Body of pancreas (tissue), 4 donors: ENCODE data around the gene REP15.

Source experiments
- POLR2A ChIP-seq, 3 donors: fragments of 450-650 bp; IDR thresholded peaks; one replicate each; pipeline ENCODE4 v1.6.1; 2016; ENCODE audit warnings: antibody characterized with exemption in 3 of 3, mild to moderate bottlenecking in 2 of 3
- TF ChIP-seq, protein P1 (sequence below), 7 experiments: fragments of 450-650 bp in 4 of 7; fragments of 200-600 bp in 3 of 7; sonication (generic) in 3 of 7; IDR thresholded peaks; one replicate each; pipeline ENCODE4 v1.5.1; 2016 to 2019; ENCODE audit warnings: antibody characterized with exemption in 7 of 7

DNA sequence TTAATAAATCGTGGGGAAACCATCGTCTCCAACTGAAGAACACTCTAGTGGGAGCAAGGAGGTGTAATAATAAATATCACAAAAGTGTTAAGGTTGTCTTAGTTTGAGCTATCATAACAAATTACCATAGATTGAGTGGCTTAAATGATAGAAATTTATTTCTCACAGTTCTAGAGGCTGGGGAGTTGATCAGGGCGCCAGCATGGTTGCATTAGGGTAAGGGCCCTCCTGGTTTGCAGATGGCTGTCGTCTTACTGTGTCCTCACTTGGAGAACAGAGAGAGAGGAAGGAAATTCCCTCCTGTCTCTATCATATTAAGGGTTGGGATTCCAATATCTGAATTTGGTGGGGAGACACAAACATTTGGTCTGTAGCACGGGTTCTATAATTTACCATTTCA, 47.4 kb downstream of the REP15 start:
- TF ChIP-seq, protein P1, sequence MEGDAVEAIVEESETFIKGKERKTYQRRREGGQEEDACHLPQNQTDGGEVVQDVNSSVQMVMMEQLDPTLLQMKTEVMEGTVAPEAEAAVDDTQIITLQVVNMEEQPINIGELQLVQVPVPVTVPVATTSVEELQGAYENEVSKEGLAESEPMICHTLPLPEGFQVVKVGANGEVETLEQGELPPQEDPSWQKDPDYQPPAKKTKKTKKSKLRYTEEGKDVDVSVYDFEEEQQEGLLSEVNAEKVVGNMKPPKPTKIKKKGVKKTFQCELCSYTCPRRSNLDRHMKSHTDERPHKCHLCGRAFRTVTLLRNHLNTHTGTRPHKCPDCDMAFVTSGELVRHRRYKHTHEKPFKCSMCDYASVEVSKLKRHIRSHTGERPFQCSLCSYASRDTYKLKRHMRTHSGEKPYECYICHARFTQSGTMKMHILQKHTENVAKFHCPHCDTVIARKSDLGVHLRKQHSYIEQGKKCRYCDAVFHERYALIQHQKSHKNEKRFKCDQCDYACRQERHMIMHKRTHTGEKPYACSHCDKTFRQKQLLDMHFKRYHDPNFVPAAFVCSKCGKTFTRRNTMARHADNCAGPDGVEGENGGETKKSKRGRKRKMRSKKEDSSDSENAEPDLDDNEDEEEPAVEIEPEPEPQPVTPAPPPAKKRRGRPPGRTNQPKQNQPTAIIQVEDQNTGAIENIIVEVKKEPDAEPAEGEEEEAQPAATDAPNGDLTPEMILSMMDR (IDR thresholded peaks at IDR 0.05): no peak
- TF ChIP-seq POLR2A (IDR thresholded peaks at IDR 0.05): no peak
